ENCODE data around the gene CHST7. TPM values are rescaled to one million over a fixed set of nuclear protein-coding genes. Genes with fewer than 3 reads are reported as not detected.

The CHST7 gene
- total RNA-seq, 6 experiments from 2014 or later, result 16.1 to 17.8 (median 17.0) TPM

GRCh38 chrX:46617906-46618305 lies 44.3 kb downstream of the CHST7 start:
- Mint-ChIP-seq H3K27ac (no peak overlapping the region), H3K4me3 (no peak overlapping the region), H3K27me3 (ENCODE audit: insufficient read depth) (no peaks in the 10 kb centered on the region), H3K4me1 (ENCODE audit: low read depth) (no peaks in the 10 kb centered on the region), H3K36me3 (ENCODE audit: low read depth) (peaks cover 24% of the 10 kb centered on the region; the same call in 1 of the 2 replicates), H3K9me3 (no peaks in the 10 kb centered on the region)
- DNase-seq, result no peak
- no peak for TF ChIP-seq CTCF (IDR thresholded peaks at IDR 0.05)

GRCh38 chrX:46618947-46619346 lies 45.4 kb downstream of the CHST7 start:
- H3K9me3 Mint-ChIP-seq, result no peaks in the 10 kb centered on the region
- DNase-seq, result no peak
- H3K4me1 Mint-ChIP-seq (ENCODE audit: low read depth), result no peaks in the 10 kb centered on the region
- TF ChIP-seq CTCF (IDR thresholded peaks at IDR 0.05), result no peak
- H3K36me3 Mint-ChIP-seq (ENCODE audit: low read depth), result peaks cover 16% of the 10 kb centered on the region; the same call in 1 of the 2 replicates
- no peak overlapping the region for H3K27ac Mint-ChIP-seq
- H3K4me3 Mint-ChIP-seq, result no peak overlapping the region
- H3K27me3 Mint-ChIP-seq (ENCODE audit: insufficient read depth), result no peaks in the 10 kb centered on the region

GRCh38 chrX:46620505-46620904 lies 46.9 kb downstream of the CHST7 start:
- H3K27me3 Mint-ChIP-seq (ENCODE audit: insufficient read depth), result no peaks in the 10 kb centered on the region
- DNase-seq, result no peak
- H3K36me3 Mint-ChIP-seq (ENCODE audit: low read depth), result peaks cover 16% of the 10 kb centered on the region; the same call in 1 of the 2 replicates
- no peak overlapping the region for H3K4me3 Mint-ChIP-seq
- no peak for TF ChIP-seq CTCF (IDR thresholded peaks at IDR 0.05)
- H3K9me3 Mint-ChIP-seq, result no peaks in the 10 kb centered on the region
- H3K27ac Mint-ChIP-seq, result no peak overlapping the region
- H3K4me1 Mint-ChIP-seq (ENCODE audit: low read depth), result no peaks in the 10 kb centered on the region

GRCh38 chrX:46621572-46621971 lies 48.0 kb downstream of the CHST7 start:
- no peak overlapping the region for H3K4me3 Mint-ChIP-seq
- no peak for TF ChIP-seq CTCF (IDR thresholded peaks at IDR 0.05)
- no peaks in the 10 kb centered on the region for H3K27me3 Mint-ChIP-seq (ENCODE audit: insufficient read depth)
- H3K27ac Mint-ChIP-seq, result no peak overlapping the region
- H3K36me3 Mint-ChIP-seq (ENCODE audit: low read depth), result peaks cover 15% of the 10 kb centered on the region; the same call in 1 of the 2 replicates
- no peaks in the 10 kb centered on the region for H3K4me1 Mint-ChIP-seq (ENCODE audit: low read depth)
- no peaks in the 10 kb centered on the region for H3K9me3 Mint-ChIP-seq
- DNase-seq, result no peak

GRCh38 chrX:46624090-46624786 lies 50.7 kb downstream of the CHST7 start:
- TF ChIP-seq CTCF (IDR thresholded peaks at IDR 0.05), result no peak
- Mint-ChIP-seq H3K27ac (no peak overlapping the region), H3K36me3 (ENCODE audit: low read depth) (no peaks in the 10 kb centered on the region; the same call in 1 of the 2 replicates), H3K9me3 (no peaks in the 10 kb centered on the region), H3K4me3 (no peak overlapping the region), H3K4me1 (ENCODE audit: low read depth) (peaks cover 21% of the 10 kb centered on the region), H3K27me3 (ENCODE audit: insufficient read depth) (no peaks in the 10 kb centered on the region; the same call in 1 of the 2 replicates)
- no peak for DNase-seq
